GM12891 (cell line): Measurements from ENCODE around the gene SYT3. TPM values are rescaled to one million over a fixed set of nuclear protein-coding genes. Genes with fewer than 3 reads are reported as not detected.
A peak's percentile ranks its signal among the peaks of the same experiment; 100 is the strongest.

Experiments
- DNase-seq: peaks from one replicate; pipeline ENCODE4 v3.0.0; 2011; ENCODE audit warnings: low spot score; ENCODE audit not compliant: insufficient read length
- FAIRE-seq: peaks from 2 replicates; lab custom pipeline; 2011; peaks lifted over from hg19 to GRCh38; lab: Jason Lieb, UNC
- PAX5 ChIP-seq: IDR thresholded peaks from 2 replicates; pipeline ENCODE4 v1.6.1; 2011; ENCODE audit warnings: low read length, moderate library complexity, mild to moderate bottlenecking; ENCODE audit not compliant: insufficient read depth, severe bottlenecking
- POLR2A ChIP-seq: IDR thresholded peaks from 2 replicates; pipeline ENCODE4 v1.6.1; 2011; ENCODE audit warnings: low read depth, low read length, control low read depth
- POLR2AphosphoS5 ChIP-seq: IDR thresholded peaks from 2 replicates; pipeline ENCODE4 v1.6.1; 2011; ENCODE audit warnings: low read depth, low read length, control low read depth
- POU2F2 ChIP-seq: IDR thresholded peaks from 2 replicates; pipeline ENCODE4 v1.6.1; 2011; ENCODE audit warnings: low read depth, mild to moderate bottlenecking, control low read depth, low read length, moderate library complexity
- SPI1 ChIP-seq: IDR thresholded peaks from 2 replicates; pipeline ENCODE4 v1.6.1; 2011; ENCODE audit warnings: low read depth, low read length, control low read depth
- TAF1 ChIP-seq: IDR thresholded peaks from 2 replicates; pipeline ENCODE4 v1.6.1; 2011; ENCODE audit warnings: low read depth, low read length, control low read depth
- polyA plus RNA-seq: library from polyadenylated mRNA; unstranded; fragments of >200 nt; gene quantifications from one replicate; pipeline ENCODE4 v1.2.1, GENCODE V29; 2012; ENCODE audit warnings: low read depth, missing spikeins, inconsistent platforms; ENCODE audit not compliant: missing spikeins

The SYT3 gene, protein sequence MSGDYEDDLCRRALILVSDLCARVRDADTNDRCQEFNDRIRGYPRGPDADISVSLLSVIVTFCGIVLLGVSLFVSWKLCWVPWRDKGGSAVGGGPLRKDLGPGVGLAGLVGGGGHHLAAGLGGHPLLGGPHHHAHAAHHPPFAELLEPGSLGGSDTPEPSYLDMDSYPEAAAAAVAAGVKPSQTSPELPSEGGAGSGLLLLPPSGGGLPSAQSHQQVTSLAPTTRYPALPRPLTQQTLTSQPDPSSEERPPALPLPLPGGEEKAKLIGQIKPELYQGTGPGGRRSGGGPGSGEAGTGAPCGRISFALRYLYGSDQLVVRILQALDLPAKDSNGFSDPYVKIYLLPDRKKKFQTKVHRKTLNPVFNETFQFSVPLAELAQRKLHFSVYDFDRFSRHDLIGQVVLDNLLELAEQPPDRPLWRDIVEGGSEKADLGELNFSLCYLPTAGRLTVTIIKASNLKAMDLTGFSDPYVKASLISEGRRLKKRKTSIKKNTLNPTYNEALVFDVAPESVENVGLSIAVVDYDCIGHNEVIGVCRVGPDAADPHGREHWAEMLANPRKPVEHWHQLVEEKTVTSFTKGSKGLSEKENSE
- polyA plus RNA-seq = not detected

DNA sequence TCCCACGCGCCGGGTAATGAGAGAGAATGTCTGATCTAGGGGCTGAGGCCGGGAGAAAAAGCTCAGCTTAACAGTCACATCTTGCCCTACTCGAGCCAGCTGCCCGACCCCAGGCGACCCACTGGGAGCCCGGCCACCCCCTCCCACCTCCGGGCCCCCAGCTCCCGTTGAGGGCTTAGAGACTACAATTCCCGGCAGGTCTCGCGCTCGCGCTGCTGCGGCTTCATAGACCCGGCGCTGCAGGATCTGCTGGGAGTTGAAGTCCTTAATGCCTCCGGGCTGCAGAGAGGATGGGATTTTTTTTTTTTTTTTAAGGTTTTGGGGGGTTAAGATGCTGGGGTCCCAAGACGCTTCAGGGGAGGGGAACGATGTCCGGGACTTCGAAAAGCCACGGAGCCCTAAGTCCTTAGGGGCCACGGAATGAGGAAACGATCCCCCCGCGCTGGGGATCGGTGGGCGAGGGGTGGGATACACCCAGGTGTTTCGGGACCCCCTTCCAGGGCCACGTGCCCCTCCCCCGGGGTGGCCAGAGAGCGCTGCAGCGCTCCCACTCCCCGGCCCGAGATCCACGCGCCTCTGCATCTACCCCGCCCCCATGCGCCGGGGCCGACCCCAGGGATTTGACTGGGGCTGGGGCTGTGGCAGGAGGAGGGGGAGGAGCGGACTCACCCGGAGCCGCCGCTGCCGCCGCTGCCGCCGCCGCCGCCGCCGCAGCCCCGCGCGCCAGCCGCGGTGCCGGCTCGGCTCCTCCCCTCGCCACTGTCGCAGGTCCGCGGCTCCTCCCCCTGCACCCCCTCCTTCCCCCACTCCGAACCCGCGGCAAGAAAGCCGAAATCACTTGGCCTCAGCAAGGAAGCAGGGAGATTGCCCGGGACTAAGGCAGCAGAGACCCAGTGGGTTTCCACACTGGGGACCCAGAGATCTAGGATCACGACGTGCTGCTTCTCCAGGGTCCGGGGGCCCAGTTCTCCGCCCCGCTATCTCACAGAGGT is at the start of gene SYT3:
Gene SYT3 (minus strand): TSS at position 761 of the 992 bp plus-strand sequence. CDS start 2,470 bp downstream, outside the sequence.
- no peak for DNase-seq
- no peak for TF ChIP-seq SPI1
- TF ChIP-seq POLR2AphosphoS5 = no peak
- TF ChIP-seq POU2F2 = no peak
- TF ChIP-seq TAF1 = no peak
- TF ChIP-seq POLR2A = no peak
- no peak for TF ChIP-seq PAX5
- FAIRE-seq = no peak

DNA sequence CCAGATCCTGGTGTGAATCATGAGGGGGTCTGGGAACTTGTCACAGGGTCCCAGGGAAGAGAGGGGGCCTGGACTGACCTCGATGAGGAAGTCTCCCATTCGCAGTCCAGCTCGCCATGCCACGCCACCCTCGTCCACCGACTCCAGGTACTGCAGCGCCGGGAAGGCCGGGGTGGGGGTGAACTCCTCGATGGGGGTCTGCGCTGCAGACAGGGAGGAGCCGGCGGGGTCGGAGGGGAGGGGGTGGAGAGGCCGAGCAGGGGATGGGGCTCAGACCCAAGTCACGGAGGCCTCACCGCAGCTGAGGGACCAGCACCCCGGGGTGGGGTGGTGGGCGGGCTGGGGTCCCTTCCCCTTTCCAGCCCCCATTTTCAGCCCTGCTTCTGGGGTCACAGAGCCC is 49.1 kb upstream of the SYT3 start:
- TF ChIP-seq SPI1 (no peak), POLR2A (no peak)
- DNase-seq (no peak), FAIRE-seq (no peak)

DNA sequence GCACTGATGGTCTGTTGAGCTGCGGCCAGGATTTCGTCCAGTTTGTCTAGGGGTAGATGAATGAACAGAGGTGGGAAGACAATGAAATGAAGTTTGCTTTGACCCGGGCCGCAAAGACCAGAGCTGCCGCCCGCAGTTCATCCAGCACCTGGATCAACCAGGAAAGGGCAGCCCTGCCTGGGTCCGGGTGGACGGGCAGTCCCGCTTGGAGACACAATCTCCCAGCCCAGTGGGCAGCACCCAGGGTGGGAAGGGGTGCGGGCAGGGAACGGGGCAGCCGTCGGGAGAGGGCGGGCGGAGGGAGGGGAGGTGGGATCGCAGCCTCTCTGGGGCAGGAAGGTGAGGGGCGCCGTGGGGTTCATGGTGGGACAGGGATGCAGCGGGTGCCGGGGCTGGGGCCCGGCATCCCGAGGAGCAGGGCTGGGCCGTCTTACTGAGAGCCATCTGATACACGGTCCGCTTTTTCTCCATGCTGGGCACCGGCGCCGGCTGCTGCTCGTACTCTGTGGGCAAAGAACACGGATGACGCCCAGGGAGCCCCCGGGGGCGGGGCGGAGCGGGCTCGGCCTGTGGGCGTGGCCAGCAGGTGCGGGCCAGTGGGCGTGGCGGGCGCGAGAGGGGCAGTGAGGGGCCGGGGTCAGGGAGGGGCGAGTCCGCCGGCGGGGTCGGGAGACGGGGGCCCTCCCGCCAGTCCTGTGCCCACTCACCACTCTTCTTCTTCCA is 46.8 kb upstream of the SYT3 start:
- DNase-seq = no peak
- FAIRE-seq = no peak
- TF ChIP-seq POLR2AphosphoS5 (no peak), PAX5 (no peak), POLR2A (no peak), SPI1 (no peak), TAF1 (no peak), POU2F2 (no peak)

DNA sequence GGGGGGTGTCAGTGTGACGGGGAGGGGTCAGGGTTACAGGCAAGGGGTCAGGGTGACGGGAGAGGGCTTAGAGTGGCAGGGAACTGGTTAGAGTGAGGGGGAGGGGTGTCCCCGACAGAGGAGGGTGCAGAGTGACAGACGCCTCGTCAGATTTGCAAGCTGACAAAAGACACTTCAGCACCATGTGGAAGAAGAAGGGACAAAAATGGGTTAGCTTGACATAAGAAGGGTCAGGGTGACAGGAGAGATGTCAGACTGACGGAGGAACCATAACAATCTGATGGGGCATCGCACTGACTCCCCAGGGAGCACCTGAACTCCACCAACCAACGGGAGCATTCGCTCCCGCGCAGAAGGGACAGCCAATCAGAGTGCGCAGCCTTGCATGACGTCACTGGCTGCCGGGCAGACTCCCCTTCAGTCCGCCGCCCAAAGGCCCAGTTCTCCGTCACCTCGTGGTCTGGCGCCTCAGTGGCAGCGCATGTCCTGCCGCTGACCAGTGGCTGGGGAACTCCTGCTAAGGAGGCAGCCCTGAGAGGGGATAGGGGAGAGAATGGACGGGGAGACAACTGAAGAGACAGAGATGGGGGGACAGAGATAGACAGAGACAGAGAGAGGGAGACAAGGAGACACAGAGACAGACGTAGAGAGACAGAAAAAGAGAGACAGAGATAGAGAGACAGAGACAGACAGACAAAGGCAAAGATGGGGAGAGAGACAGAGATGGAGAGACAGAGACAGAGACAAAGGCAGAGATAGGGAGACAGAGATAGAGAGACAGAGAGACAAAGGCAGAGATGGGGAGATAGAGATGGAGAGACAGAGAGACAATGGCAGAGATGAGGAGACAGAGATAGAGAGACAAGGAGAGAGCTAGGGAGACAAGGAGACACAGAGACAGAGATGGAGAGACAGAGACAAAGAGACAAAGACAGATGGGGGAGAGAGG is 39.8 kb upstream of the SYT3 start:
- FAIRE-seq (peak; percentile 97), DNase-seq (peak; percentile 93)
- no peak for TF ChIP-seq POLR2A
- no peak for TF ChIP-seq POLR2AphosphoS5
- TF ChIP-seq SPI1 = no peak
- no peak for TF ChIP-seq PAX5
- TF ChIP-seq TAF1 = no peak
- no peak for TF ChIP-seq POU2F2

DNA sequence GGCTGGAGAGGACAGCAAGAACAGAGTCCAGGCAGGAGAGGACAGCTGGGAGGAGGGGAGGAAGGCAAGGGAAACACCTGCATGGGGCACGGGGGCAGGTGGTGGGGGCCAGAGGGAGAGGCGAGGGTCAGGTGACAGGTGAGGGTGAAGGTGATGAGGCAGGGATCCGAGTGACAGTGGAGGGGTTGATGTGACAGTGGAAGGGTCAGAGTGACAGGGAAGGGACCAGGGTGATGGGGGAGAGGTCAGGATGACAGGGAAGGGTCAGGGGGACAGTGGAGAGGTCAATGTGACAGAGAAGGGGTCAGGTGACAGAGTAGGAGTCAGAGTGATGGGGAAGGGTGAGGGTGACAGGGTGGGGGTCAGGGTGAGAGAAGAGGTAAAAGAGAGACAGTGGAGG is 38.6 kb upstream of the SYT3 start:
- DNase-seq (no peak), FAIRE-seq (no peak)
- TF ChIP-seq SPI1 (no peak), POLR2A (no peak), TAF1 (no peak), POLR2AphosphoS5 (no peak), PAX5 (no peak), POU2F2 (no peak)

DNA sequence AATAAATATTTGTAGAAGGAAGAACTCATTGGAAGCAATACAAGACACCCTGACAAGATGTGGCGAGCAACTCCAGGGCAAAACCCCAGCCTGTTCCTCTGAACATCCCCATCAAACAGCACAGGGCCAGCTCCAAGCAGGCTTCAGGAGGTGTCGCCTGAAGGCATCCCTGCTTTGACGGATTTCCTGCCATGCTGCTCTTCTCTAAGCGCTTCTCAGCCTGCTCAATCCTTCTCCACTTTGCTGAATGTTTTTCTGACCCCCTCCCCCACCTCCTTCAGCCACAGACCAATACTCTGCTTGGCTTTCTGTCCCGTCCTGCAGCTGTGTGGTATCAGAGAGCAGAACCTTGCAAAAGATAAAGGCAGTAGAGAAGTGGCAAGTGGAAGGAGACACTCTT is 38.0 kb upstream of the SYT3 start:
- DNase-seq = no peak
- TF ChIP-seq SPI1 = no peak
- TF ChIP-seq POLR2AphosphoS5 = no peak
- no peak for TF ChIP-seq PAX5
- TF ChIP-seq POLR2A = no peak
- no peak for TF ChIP-seq TAF1
- TF ChIP-seq POU2F2 = no peak
- no peak for FAIRE-seq

DNA sequence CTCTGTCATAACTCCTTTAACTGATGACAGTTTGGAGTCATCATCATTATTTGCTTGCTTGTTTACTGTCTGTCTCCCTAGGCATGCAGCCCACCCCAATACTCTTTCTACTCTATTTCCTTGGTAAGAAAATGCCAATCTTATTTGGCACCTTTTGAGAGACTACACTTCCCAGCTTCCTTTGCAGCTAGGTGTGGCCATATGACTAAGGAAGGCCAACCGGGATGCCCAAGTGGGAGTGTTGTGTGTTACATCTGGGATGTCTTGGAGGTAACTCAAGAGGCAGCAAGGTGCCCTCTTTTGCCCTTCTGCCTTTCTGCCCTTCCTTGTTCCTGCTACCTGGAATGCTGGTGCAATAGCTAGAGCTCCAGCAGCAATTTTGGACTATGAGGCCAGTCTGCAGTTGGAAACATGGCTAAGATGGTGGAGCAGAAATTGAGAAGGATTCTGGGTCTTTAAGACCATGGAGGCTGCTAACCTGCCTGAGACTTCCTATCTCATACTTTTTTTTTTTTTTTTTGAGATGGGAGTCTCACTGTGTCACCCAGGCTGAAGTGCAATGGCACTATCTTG is 37.0 kb upstream of the SYT3 start:
- FAIRE-seq (no peak), DNase-seq (no peak)
- TF ChIP-seq PAX5 = no peak
- no peak for TF ChIP-seq POU2F2
- no peak for TF ChIP-seq SPI1
- TF ChIP-seq POLR2AphosphoS5 = no peak
- TF ChIP-seq POLR2A = no peak
- TF ChIP-seq TAF1 = no peak

DNA sequence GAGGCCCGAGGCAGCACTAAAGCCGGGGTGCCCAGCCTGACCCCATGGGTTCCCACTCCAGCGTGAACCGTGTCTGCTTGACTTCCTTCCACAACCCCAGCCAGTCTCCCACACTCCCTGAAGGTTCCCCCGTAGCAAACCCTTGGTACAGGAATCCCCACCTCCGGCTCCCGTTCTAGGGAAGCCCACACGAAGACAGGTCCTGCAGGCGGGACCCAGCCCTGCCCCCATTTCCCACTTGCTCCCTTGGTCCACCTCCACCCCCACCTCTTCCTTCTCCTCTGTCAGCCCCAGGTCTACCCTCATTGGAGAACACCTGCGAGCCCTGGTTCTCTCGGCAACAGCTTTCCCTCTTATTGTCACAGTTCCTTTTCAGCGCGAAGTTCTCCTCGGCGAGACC is 33.4 kb upstream of the SYT3 start:
- FAIRE-seq (no peak), DNase-seq (no peak)
- TF ChIP-seq POLR2A = no peak
- no peak for TF ChIP-seq POU2F2
- no peak for TF ChIP-seq TAF1
- TF ChIP-seq SPI1 = no peak
- no peak for TF ChIP-seq PAX5
- no peak for TF ChIP-seq POLR2AphosphoS5
